HFF-Myc (cell line): ENCODE data around the gene RBM15B.
"Not testable (repeated sequence)": the region's sequence is repeated elsewhere in the genome, so short reads cannot be mapped to it uniquely, and the experiment has no call there.

Experiments used
- DNase-seq: peaks from one replicate; pipeline ENCODE4 v3.0.0-alpha.2; 2011; ENCODE audit warnings: low read depth; ENCODE audit errors: extremely low read depth
- H3K4me3 ChIP-seq: replicated peaks from 2 replicates; pipeline ENCODE4 v1.5.1; 2011; ENCODE audit warnings: low read depth, mild to moderate bottlenecking, control low read depth, low read length
- CTCF ChIP-seq: IDR thresholded peaks from 2 replicates; pipeline ENCODE4 v1.5.1; 2012; ENCODE audit warnings: mild to moderate bottlenecking, low read depth, low read length, control low read depth; ENCODE audit errors: missing control alignments

The RBM15B gene

GRCh38 chr3:51386852-51387229 is 4.2 kb upstream of the RBM15B start:
- TF ChIP-seq CTCF = no peak
- H3K4me3 ChIP-seq = peak overlapping the region; percentile 97
- no peak for DNase-seq

- DNase-seq = not testable (repeated sequence)
- H3K4me3 ChIP-seq = peak overlapping the region; percentile 97
Observed at GRCh38 chr3:51387281-51387680, 3.8 kb upstream of the RBM15B start.

- no peak for DNase-seq
- TF ChIP-seq CTCF = peak; percentile 30
- H3K4me3 ChIP-seq = no peak overlapping the region
Observed at GRCh38 chr3:51388286-51389029, 2.6 kb upstream of the RBM15B start.

- H3K4me3 ChIP-seq = no peak overlapping the region
- peak; percentile 84 for TF ChIP-seq CTCF
- DNase-seq = no peak
Observed at GRCh38 chr3:51389423-51390183, 1.5 kb upstream of the RBM15B start.

GRCh38 chr3:51390246-51391074 is 625 bp upstream of the RBM15B start:
- TF ChIP-seq CTCF = no peak
- H3K4me3 ChIP-seq = peak overlapping the region; percentile 38
- DNase-seq = no peak

GRCh38 chr3:51391566-51392354 is 675 bp downstream of the RBM15B start:
- TF ChIP-seq CTCF = no peak
- H3K4me3 ChIP-seq = peak overlapping the region; percentile 66
- no peak for DNase-seq
